K562 (cell line): ENCODE results near the gene RAB13. TPM values are rescaled to one million over a fixed set of nuclear protein-coding genes. Genes with fewer than 3 reads are reported as not detected.

Source experiments
- ADNP ChIP-seq: fragments of 200-800 bp; sonication (Bioruptor generic); IDR thresholded peaks from 2 replicates; pipeline ENCODE4 v1.6.1; 2016; ENCODE audit warnings: missing genetic modification characterization, missing compliant biosample characterization
- CTBP1 ChIP-seq: fragments of 450-650 bp; IDR thresholded peaks from 2 replicates; pipeline ENCODE4 v1.6.1; 2016; ENCODE audit warnings: borderline replicate concordance
- KAT7 ChIP-seq: sonication (generic); formaldehyde crosslinking; IDR thresholded peaks from 2 replicates; pipeline ENCODE4 v1.8.0; 2022; ENCODE audit warnings: missing genetic modification reagents, mild to moderate bottlenecking, borderline replicate concordance
- KHSRP ChIP-seq: fragments of 450-650 bp; IDR thresholded peaks from 2 replicates; pipeline ENCODE4 v1.6.1; 2017
- NBN ChIP-seq: fragments of 450-650 bp; IDR thresholded peaks from 2 replicates; pipeline ENCODE4 v1.6.1; 2016; ENCODE audit warnings: low read depth, mild to moderate bottlenecking
- ZBTB8A ChIP-seq: fragments of 450-650 bp; IDR thresholded peaks from 2 replicates; pipeline ENCODE4 v1.6.1; 2018; ENCODE audit warnings: mild to moderate bottlenecking, moderate library complexity; ENCODE audit not compliant: partially characterized antibody
- ZNF282 ChIP-seq: sonication (generic); formaldehyde crosslinking; IDR thresholded peaks from 2 replicates; pipeline ENCODE4 v1.8.1; 2023; ENCODE audit warnings: missing genetic modification reagents
- ZNF79 ChIP-seq: fragments of 250-450 bp; sonication (Bioruptor Pico); IDR thresholded peaks from 2 replicates; pipeline ENCODE4 v1.4.0; 2020; ENCODE audit warnings: low read depth, mild to moderate bottlenecking, moderate library complexity
- ZZZ3 ChIP-seq: fragments of 450-650 bp; IDR thresholded peaks from 2 replicates; pipeline ENCODE4 v1.6.1; 2016; ENCODE audit warnings: antibody characterized with exemption, mild to moderate bottlenecking, moderate library complexity
- polyA plus RNA-seq, 8 experiments: library from polyadenylated mRNA; depleted of rRNA in 4 of 8; stranded (reverse) in 5 of 8; unstranded in 3 of 8; fragments of >200 nt; fragmentation: Nextera tagmentation in 2 of 8; fragmentation: Illumina TruSeq in 1 of 8; extraction: Ambion mirVana in 2 of 8; extraction: Trizol in 1 of 8; gene quantifications; 2 replicates each; pipeline versions ENCODE4 v1.2.1 to v1.2.3, GENCODE V29; 2011 to 2014; ENCODE audit warnings: inconsistent platforms in 1 of 8, missing spikeins in 1 of 8
- total RNA-seq, 7 experiments: library from RNA; depleted of rRNA in 6 of 7; stranded (reverse); fragments of >200 nt in 6 of 7; fragmentation: Illumina TruSeq in 2 of 7; extraction: Trizol in 2 of 7; gene quantifications; 2 replicates each; pipeline versions ENCODE4 v1.2.1 to v1.2.3, GENCODE V29; 2011 to 2021; ENCODE audit warnings: low replicate concordance in 1 of 7
- TF ChIP-seq, protein P1 (sequence below): sonication (generic); formaldehyde crosslinking; IDR thresholded peaks from 2 replicates; pipeline ENCODE4 v1.8.0; 2022; ENCODE audit warnings: mild to moderate bottlenecking, missing genetic modification reagents
- TF ChIP-seq, protein P2 (sequence below): sonication (generic); formaldehyde crosslinking; IDR thresholded peaks from 2 replicates; pipeline ENCODE4 v1.8.1; 2023; ENCODE audit warnings: mild to moderate bottlenecking, missing genetic modification reagents
- TF ChIP-seq, protein P3 (sequence below): fragments of 250-450 bp; sonication (Bioruptor Pico); IDR thresholded peaks from 2 replicates; pipeline ENCODE4 v1.8.0; 2021; ENCODE audit warnings: mild to moderate bottlenecking, moderate library complexity
- TF ChIP-seq, protein P4 (sequence below): fragments of 200-800 bp; sonication (Bioruptor generic); IDR thresholded peaks from 2 replicates; pipeline ENCODE4 v1.6.1; 2017; ENCODE audit warnings: missing genetic modification characterization, missing compliant biosample characterization
- TF ChIP-seq, protein P5 (sequence below): fragments of 450-650 bp; formaldehyde crosslinking; IDR thresholded peaks from 2 replicates; pipeline ENCODE4 v1.4.0; 2020; ENCODE audit warnings: mild to moderate bottlenecking, moderate library complexity

RAB13 gene
- total and polyA plus RNA-seq, 9 of the 15 experiments (the other 6 are each of a cell fraction or from before 2014, with no cell fraction given) = 22.3 to 100 (median 39.8) TPM

DNA sequence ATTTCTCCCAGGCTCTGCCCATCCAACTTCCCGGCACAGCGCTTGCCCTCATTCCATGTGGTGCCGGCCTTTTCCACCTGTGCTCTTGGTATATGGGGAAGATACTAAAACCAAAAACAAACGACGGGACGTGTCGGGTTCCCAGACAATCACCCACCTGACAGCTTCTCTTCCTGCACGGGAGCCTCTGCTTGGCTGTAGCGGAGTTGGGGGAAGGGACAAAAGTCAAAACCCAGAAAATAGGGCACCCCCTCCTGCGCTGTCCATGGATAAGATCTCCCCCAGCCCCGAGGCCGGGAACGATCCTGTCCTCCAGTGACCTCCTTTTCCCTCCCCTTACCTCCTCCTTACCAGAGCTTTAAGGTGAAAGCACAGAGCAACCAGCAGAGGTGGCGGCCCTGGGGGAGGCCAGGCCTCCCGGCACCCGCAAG lies 9.3 kb downstream of the RAB13 start (continued):
- TF ChIP-seq, protein P1, sequence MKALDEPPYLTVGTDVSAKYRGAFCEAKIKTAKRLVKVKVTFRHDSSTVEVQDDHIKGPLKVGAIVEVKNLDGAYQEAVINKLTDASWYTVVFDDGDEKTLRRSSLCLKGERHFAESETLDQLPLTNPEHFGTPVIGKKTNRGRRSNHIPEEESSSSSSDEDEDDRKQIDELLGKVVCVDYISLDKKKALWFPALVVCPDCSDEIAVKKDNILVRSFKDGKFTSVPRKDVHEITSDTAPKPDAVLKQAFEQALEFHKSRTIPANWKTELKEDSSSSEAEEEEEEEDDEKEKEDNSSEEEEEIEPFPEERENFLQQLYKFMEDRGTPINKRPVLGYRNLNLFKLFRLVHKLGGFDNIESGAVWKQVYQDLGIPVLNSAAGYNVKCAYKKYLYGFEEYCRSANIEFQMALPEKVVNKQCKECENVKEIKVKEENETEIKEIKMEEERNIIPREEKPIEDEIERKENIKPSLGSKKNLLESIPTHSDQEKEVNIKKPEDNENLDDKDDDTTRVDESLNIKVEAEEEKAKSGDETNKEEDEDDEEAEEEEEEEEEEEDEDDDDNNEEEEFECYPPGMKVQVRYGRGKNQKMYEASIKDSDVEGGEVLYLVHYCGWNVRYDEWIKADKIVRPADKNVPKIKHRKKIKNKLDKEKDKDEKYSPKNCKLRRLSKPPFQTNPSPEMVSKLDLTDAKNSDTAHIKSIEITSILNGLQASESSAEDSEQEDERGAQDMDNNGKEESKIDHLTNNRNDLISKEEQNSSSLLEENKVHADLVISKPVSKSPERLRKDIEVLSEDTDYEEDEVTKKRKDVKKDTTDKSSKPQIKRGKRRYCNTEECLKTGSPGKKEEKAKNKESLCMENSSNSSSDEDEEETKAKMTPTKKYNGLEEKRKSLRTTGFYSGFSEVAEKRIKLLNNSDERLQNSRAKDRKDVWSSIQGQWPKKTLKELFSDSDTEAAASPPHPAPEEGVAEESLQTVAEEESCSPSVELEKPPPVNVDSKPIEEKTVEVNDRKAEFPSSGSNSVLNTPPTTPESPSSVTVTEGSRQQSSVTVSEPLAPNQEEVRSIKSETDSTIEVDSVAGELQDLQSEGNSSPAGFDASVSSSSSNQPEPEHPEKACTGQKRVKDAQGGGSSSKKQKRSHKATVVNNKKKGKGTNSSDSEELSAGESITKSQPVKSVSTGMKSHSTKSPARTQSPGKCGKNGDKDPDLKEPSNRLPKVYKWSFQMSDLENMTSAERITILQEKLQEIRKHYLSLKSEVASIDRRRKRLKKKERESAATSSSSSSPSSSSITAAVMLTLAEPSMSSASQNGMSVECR = no peak
- no peak for TF ChIP-seq ZZZ3
- no peak for TF ChIP-seq ZBTB8A
- TF ChIP-seq ADNP (tag) = no peak
- peak; percentile 10; the same call in 1 of the 2 replicates for TF ChIP-seq CTBP1
- TF ChIP-seq, protein P2, sequence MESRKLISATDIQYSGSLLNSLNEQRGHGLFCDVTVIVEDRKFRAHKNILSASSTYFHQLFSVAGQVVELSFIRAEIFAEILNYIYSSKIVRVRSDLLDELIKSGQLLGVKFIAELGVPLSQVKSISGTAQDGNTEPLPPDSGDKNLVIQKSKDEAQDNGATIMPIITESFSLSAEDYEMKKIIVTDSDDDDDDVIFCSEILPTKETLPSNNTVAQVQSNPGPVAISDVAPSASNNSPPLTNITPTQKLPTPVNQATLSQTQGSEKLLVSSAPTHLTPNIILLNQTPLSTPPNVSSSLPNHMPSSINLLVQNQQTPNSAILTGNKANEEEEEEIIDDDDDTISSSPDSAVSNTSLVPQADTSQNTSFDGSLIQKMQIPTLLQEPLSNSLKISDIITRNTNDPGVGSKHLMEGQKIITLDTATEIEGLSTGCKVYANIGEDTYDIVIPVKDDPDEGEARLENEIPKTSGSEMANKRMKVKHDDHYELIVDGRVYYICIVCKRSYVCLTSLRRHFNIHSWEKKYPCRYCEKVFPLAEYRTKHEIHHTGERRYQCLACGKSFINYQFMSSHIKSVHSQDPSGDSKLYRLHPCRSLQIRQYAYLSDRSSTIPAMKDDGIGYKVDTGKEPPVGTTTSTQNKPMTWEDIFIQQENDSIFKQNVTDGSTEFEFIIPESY (CRISPR knock-in tag) = 0 out of 2 replicates have a peak, but pooled peaks have one; percentile 19
- TF ChIP-seq, protein P3, sequence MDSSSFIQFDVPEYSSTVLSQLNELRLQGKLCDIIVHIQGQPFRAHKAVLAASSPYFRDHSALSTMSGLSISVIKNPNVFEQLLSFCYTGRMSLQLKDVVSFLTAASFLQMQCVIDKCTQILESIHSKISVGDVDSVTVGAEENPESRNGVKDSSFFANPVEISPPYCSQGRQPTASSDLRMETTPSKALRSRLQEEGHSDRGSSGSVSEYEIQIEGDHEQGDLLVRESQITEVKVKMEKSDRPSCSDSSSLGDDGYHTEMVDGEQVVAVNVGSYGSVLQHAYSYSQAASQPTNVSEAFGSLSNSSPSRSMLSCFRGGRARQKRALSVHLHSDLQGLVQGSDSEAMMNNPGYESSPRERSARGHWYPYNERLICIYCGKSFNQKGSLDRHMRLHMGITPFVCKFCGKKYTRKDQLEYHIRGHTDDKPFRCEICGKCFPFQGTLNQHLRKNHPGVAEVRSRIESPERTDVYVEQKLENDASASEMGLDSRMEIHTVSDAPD (CRISPR knock-in tag) = no peak
- no peak for TF ChIP-seq KHSRP
- TF ChIP-seq ZNF79 (CRISPR knock-in tag) = no peak
- TF ChIP-seq, protein P4, sequence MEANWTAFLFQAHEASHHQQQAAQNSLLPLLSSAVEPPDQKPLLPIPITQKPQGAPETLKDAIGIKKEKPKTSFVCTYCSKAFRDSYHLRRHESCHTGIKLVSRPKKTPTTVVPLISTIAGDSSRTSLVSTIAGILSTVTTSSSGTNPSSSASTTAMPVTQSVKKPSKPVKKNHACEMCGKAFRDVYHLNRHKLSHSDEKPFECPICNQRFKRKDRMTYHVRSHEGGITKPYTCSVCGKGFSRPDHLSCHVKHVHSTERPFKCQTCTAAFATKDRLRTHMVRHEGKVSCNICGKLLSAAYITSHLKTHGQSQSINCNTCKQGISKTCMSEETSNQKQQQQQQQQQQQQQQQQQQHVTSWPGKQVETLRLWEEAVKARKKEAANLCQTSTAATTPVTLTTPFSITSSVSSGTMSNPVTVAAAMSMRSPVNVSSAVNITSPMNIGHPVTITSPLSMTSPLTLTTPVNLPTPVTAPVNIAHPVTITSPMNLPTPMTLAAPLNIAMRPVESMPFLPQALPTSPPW (CRISPR knock-in tag) = peak; percentile 55
- TF ChIP-seq, protein P5, sequence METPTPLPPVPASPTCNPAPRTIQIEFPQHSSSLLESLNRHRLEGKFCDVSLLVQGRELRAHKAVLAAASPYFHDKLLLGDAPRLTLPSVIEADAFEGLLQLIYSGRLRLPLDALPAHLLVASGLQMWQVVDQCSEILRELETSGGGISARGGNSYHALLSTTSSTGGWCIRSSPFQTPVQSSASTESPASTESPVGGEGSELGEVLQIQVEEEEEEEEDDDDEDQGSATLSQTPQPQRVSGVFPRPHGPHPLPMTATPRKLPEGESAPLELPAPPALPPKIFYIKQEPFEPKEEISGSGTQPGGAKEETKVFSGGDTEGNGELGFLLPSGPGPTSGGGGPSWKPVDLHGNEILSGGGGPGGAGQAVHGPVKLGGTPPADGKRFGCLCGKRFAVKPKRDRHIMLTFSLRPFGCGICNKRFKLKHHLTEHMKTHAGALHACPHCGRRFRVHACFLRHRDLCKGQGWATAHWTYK (CRISPR knock-in tag) = no peak
- TF ChIP-seq NBN = 0 out of 2 replicates have a peak, but pooled peaks have one; percentile 13
- no peak for TF ChIP-seq ZNF282 (CRISPR knock-in tag)
- 0 out of 2 replicates have a peak, but pooled peaks have one; percentile 52 for TF ChIP-seq KAT7 (CRISPR knock-in tag)
- TF ChIP-seq, all 486 proteins: peak for 23
